ENCODE measurements around the gene HNRNPA1.

The HNRNPA1 gene

GRCh38 chr12:54259194-54260011, 21.1 kb upstream of the HNRNPA1 start:
- H3K4me3 ChIP-seq (ENCODE audit: low read depth, low read length): no peak overlapping the region
- no peak for DNase-seq (ENCODE audit: low read depth)
- no peak for TF ChIP-seq CTCF (IDR thresholded peaks at IDR 0.05; ENCODE audit: control insufficient read depth, extremely low read depth, insufficient read depth)

GRCh38 chr12:54261815-54262402, 18.6 kb upstream of the HNRNPA1 start:
- no peak for TF ChIP-seq CTCF (IDR thresholded peaks at IDR 0.05; ENCODE audit: control insufficient read depth, extremely low read depth, insufficient read depth)
- DNase-seq (ENCODE audit: low read depth): no peak
- H3K4me3 ChIP-seq (ENCODE audit: low read depth, low read length): no peak overlapping the region

- TF ChIP-seq CTCF (IDR thresholded peaks at IDR 0.05; ENCODE audit: control insufficient read depth, extremely low read depth, insufficient read depth): no peak
- no peak overlapping the region for H3K4me3 ChIP-seq (ENCODE audit: low read depth, low read length)
- DNase-seq (ENCODE audit: low read depth): no peak
Measured at GRCh38 chr12:54262403-54262925, 18.1 kb upstream of the HNRNPA1 start.

- TF ChIP-seq CTCF (IDR thresholded peaks at IDR 0.05; ENCODE audit: control insufficient read depth, extremely low read depth, insufficient read depth): no peak
- no peak overlapping the region for H3K4me3 ChIP-seq (ENCODE audit: low read depth, low read length)
- no peak for DNase-seq (ENCODE audit: low read depth)
Measured at GRCh38 chr12:54265364-54265812, 15.1 kb upstream of the HNRNPA1 start.

- TF ChIP-seq CTCF (IDR thresholded peaks at IDR 0.05; ENCODE audit: control insufficient read depth, extremely low read depth, insufficient read depth): no peak
- no peak overlapping the region for H3K4me3 ChIP-seq (ENCODE audit: low read depth, low read length)
- DNase-seq (ENCODE audit: low read depth): no peak
Measured at GRCh38 chr12:54266852-54267251, 13.7 kb upstream of the HNRNPA1 start.

- no peak for DNase-seq (ENCODE audit: low read depth)
- H3K4me3 ChIP-seq (ENCODE audit: low read depth, low read length): no peak overlapping the region
- TF ChIP-seq CTCF (IDR thresholded peaks at IDR 0.05; ENCODE audit: control insufficient read depth, extremely low read depth, insufficient read depth): no peak
Measured at GRCh38 chr12:54270345-54270744, 10.2 kb upstream of the HNRNPA1 start.
